OCI-LY3 (cell line): ENCODE data around the gene APOC1.

Experiments used
- CTCF ChIP-seq: fragments of 200-600, 300-600 bp; sonication (generic); IDR thresholded peaks from 2 replicates; pipeline ENCODE4 v1.5.1; 2014; ENCODE audit warnings: antibody characterized with exemption, low read length, low read depth
- EZH2phosphoT487 ChIP-seq: fragments of 200-600 bp; shearing (Covaris generic); IDR thresholded peaks from 2 replicates; pipeline ENCODE4 v1.6.1; 2018; ENCODE audit warnings: antibody characterized with exemption, mixed run types, low read depth

GRCh38 chr19:44905437-44906160 is 8.8 kb upstream of the APOC1 start, which contains the start of gene APOE:
- TF ChIP-seq CTCF (no peak), EZH2phosphoT487 (no peak)
